ENCODE measurements around the gene ERVFRD-1.
A peak's percentile ranks its signal among the peaks of the same experiment; 100 is the strongest.
"Not testable (repeated sequence)": the region's sequence is repeated elsewhere in the genome, so short reads cannot be mapped to it uniquely, and the experiment has no call there.

ERVFRD-1 gene

DNA sequence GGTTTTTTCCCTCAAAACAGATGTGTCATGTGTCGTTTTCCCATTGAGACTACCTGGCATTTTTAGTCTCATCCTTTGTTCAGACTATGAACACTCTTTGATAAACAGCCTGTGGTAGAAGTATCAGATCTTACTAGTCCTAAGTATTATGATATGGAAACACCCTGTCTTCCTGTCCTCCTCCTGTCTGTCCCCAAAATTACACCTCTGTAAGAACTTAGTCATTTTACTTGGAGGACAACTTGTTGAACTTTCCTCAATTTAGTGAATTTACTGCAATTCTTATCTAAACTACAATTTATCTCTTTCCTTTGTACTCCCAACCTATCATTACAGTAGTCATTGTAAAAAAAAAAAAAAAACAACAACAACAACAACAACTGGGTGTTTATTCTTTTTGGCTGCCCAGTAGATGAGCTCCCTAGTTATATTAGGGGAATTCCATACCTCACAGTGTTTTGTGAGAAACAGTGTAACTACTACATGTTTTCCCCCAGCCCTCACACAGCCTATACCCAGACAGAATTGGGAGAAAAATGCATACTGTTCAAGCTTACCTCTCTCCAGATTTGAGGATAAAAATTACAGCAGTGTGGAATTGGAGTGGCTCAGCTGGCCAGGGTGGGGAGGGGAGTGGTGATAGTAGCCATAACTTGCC, 18.5 kb upstream of the ERVFRD-1 start:
- DNase-seq = no peak

DNA sequence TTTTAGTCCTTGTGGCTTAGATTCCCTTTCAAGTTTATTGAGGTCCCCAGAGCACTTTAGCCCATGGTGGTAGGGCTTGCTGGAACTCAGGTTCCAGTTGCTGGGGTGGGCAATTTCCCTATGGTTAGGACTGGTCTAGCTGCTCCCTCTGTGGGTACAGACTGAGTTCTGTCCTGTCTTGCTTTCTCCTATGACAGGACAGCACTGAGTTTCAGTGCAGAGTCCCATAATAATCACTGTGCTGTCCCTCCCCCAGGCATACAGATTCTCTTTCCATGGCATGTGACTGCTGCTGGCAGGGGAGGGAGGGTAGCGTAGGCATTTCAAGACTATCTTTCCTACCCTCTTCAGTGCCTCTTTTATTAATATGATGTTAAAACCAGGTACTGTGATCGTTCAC, 17.1 kb upstream of the ERVFRD-1 start:
- DNase-seq = peak in 2 of 56 donors; percentile 2 to 8

DNA sequence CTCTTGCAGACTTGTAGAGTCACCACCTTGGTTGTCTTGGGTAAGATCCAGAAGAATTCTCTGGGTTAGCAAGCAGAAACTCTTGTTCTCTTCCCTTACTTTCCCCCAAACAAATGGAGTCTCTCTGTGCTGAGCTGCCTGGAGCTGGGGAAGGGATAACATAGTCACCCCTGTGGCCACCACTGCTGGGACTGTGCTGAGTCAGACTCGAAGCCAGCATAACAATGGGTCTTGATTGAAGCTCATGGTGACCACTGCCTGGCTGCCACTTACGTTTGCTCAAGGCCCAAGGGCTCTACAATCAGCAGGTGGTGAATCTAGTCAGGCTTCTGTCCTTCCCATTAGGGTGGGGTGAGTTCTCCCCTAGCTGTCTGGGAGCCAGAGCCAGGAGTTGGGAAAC, 15.4 kb upstream of the ERVFRD-1 start:
- no peak for DNase-seq

DNA sequence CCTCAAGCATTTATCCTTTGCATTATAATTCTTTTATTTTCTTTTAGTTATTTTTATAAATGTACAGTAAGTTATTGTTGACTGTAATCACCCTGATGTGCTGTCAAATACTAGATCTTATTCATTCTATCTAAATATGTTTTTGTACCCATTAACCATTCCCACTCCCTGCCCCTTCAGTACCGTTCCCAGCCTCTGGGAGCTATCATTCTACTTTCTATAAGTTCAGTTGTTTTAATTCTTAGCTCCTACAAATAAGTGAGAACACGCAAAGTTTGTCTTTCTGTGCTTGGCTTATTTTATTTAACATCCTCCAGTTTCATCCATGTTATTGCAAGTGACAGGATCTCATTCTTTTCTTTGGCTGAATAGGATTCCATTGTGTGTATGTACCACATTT, 12.5 kb upstream of the ERVFRD-1 start:
- no peak for DNase-seq

DNA sequence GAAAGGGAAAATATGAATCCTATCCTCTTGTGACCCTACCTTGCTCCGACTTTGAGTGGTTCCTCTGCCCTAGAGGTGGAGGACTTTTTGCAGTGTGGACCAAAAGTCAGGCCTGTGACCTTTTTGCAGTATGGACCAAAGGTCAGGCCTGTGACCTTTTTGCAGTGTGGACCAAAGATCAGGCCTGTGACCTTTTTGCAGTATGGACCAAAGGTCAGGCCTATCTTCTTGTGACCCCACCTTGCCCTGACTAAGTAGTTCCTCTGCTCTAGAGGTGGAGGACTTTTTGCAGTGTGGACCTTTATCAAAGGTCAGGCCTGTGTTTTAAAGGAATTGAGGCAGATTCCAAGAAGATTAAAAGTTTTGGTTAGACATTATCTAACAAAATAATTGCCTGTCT, 10.9 kb upstream of the ERVFRD-1 start:
- DNase-seq = no peak

DNA sequence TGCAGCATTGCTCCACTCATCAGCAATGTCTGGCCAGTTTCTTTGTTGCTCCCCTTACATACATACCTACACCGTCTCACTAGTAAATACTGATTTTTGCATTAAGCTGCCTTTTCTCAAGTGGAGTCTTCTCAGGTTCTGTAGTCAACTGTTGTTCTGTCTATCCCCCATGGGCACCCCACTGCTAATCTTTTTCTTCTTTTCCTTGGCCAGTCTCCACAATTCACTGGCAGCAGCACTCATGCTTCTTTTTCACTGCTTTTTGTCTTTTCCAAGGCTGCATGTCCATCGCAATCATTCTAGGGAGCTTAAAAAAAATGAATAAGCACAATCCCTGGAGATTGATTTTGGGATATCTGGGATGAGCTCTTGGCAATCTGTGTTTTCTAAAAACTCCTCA, 10.3 kb upstream of the ERVFRD-1 start:
- DNase-seq = no peak

DNA sequence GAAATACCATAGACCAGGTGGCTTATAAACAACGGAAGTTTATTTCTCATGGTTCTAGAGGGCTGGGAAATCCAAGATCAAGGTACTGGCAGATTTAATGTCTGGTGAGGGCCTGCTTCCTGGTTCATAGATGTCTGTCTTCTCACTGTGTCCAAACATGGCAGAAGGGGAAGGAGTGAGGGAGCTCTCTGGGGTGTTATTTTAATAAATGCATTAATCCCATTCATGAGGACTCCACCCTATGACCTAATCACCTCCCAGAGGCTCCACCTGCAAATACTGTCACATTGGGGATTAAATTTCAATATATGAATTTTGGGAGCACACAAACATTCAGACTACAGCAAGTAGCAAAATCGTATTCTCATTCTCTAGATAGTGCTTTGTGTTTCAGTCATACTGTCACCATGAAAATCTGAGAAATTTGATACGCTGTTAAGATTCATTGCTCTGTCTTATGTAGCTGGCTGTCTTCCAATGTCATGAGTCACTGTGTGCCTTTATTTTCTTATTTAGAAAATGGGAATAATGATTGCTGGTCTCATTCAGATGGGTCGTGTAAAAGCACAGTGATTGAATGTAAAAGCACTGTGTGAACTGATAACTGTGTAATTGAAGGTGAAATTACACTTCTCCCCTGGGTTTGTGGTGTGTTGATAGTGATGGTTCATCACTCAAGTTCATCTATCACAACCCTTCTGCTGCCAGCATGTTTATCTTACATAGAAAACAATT, 8.9 kb upstream of the ERVFRD-1 start:
- DNase-seq = no peak

DNA sequence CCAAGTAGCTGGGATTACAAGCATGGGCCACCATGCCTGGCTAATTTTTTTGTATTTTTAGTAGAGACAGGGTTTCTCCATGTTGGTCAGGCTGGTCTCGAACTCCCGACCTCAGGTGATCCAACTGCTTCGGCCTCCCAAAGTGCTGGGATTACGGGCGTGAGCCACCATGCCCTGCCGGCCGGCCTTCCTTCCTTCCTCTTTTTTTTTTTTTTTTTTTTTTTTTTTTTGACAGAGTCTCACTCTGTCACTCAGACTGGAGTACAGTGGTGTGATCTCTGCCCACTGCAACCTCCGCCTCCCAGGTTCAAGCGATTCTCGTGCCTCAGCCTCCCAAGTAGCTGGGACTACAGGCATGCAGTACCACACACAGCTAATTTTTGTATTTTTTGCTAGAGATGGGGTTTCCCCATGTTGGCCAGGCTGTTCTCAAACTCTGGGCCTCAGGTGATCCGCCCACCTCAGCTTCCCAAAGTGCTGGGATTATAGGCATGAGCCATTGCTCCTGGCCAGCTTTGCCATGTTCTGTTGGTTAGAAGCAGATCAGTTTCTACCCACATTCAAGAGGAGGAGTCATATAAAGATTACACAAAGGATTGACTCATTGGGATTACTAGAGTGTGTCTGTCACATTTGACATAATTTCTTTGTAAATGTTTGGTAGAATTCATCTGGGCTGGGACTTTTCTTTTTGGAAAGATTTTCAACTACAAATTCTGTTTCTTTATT, 4.4 kb upstream of the ERVFRD-1 start:
- DNase-seq = not testable (repeated sequence)

DNA sequence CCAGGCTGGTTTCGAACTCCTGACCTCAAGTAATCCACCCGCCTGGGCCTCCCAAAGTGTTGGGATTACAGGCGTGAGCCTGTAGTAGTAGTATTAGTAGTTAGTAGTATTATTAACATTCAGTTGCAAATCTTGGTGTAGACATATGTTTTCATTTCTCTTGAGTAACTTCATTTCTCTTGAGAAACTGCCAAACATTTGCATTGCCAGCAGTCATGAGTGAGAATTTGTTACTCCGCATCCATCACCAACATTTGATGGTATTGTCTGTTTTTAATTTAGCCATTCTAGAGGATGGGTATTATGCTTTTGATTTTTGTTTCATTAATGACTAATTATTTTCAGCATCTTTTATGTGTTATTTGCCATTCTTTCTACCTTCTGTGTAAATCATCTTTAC, 1.5 kb upstream of the ERVFRD-1 start:
- no peak for DNase-seq

DNA sequence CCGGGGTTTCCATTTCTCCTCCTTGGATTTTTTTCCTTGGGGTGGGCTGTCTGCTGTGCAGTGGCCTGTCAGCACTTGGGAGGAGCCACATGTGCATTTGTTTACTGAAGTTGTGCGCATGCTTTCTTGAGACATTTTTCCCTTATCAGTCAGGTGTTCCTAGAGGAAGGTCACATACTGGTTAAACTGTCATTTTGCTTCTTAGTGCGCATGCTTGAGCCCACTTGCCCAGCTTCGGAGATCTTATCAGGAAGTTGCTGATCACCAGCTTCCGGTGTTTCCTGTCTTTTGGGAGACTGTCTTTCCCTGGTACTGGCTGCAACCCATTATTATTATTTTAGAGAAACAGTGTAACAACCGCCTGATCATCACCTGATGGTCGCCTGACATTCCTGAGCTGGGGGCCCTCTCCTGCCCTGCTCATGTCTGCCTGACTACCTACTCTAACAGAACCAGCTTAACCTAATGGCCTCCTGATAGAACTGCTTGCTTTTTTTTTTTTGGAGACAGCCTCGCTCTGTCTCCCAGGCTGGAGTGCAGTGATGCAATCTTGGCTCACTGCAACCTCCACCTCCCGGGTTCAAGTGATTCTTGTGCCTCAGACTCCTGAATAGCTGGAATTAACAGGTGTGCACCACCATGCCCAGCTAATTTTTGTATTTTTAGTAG, 378 bp upstream of the ERVFRD-1 start:
- DNase-seq = no peak

DNA sequence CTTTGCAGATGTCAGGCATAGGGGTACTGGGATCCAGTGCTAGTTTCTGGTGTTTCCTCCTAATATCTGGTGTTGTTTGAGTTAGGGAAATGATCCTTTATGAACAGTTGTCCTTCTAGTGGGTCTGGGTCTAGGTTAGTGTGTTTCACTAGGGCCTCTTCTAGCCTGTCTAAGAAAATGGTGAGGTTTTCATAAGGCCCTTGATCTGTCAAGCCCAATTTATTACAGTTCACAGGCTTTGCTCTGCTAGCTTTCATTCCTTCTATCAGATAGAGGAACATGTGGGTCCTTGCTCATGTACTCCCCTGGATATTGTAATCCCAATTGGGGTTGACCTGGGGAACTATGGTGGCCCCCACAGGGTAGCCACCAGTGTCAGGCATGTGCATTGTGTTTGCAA, 2.8 kb downstream of the ERVFRD-1 start:
- DNase-seq = no peak

DNA sequence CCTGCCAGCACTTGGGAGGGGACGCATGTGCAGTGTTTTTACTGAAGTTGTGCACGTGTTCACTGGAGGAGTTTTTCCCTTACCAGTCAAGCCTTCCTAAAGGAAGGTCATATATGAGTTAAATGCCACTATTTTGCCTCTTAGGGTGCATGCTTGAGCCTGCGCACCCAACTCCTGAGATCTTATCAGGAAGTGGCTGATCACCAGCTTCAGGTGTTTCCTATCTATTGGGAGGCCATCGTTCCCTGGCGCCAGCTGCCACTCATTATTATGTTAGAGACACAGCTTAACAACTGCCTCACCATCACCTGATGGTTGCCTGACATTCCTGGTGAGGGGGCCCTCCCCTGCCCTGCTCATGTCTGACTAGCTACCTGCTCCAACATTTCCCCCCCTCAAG, 8.5 kb downstream of the ERVFRD-1 start:
- DNase-seq = no peak

DNA sequence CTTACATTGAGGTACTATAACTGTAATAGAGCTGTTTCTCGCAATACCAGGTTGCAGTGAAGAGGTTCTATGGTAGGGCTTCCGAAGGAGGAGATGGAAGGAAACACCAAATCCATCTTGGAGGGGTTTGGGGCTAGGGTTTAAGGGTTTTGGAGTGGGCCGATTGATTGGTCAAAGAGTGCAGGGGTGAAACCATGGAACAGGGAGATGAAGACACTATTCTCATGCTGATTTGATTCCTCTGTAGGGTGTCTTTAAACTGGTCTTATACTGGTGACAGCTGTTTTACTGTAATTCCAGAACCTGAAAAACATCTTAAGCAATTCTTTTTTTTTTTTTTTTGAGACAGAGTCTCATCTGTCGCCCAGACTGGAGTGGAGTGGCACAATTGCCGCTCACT, 10.1 kb downstream of the ERVFRD-1 start:
- DNase-seq = no peak

DNA sequence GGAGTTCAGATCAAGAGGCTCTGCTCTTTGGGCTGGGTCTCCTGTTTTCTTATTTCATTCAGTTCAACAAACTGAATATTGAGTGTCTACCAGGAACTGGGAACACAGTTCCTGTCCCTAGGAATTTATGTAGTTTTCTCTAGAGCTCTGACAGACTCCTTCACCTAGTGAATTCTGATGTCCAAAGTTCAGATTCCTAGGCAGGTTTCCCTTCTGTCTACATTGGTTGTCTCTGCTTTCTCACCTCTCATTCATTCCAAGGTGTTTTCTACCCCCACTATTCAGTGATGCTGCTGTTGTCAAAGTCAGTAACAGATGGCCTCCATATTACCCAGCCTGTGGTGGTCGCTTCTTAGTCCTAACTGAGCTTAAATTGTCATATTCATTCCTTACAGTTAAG, 13.5 kb downstream of the ERVFRD-1 start:
- DNase-seq = no peak

DNA sequence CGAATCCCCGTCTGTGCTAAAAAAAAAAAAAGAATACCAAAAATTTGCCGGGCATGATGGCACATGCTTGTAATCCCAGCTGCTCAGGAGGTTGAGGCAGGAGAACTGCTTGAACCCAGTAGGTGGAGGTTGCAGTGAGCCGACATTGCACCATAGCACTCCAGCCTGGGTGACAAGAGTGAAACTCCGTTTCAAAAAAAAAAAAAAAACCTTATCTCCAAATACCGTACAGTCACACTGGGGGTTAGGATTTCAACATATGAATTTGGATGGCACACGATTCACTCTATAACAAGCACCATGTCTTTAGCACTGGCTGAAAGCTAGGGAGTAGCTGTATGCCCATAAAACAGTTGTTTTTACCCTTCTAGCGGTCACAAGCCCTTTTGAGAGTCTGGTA, 14.0 kb downstream of the ERVFRD-1 start:
- DNase-seq = no peak

DNA sequence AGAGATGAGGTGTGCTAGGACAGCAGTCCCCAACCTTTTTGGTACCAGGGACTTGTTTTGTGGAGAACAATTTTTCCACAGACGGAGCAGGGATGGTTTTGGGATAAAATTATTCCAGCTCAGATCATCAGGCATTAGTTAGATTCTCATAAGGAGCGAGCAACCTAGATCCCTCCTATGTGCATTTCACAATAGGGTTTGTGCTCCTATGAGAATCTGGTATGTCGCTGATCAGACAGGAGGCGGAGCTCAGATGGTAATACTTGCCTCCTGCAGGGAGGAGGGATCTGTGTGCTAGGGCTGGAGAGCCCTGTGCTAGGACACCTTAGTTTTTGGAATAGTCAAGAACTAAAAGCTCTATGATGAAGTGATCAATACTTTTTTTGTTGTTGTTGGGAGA, 15.4 kb downstream of the ERVFRD-1 start:
- DNase-seq = peak in 2 of 56 donors; percentile 3 to 4

DNA sequence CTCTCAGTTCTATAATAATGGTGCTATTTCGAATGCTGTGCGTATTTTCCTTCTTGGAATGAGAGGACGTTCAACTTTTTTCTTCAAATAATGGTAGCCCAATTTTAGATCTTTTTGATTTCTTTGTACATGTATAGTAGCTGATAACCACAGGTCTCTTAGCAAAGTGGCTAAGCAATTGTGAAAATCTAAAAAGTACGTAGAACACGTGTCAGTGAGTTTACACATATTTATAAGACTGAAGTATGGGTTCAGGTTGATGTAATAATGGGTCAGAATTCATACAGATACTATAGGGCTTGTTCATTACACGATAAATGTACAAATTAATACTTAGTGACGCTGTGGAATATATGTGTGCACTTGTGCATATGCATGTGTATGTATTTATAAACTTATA, 16.6 kb downstream of the ERVFRD-1 start:
- no peak for DNase-seq

DNA sequence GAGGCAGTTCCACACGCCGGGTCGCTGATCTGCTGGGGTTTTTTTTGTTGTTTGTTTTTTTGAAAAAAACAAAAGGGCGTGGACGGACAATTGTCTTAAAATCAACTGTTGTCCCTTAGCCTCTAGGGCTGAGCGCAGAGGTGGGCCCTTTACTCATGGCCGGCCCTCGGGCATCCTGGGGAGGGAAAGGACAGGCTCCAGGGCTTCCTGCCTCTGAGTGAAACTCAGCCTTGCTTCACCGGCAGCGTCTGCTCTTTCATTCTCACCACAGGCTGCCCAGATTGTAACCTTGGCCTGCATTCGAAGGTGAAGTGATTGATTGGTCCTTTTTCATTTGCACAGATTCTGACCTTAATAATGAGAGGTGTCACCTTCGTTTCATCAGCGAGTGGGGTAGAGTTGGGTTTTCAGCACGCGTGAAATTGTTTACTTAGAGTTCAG, 17.1 kb downstream of the ERVFRD-1 start:
- DNase-seq = peak in 30 of 56 donors; percentile 4 to 60 (median 29)

DNA sequence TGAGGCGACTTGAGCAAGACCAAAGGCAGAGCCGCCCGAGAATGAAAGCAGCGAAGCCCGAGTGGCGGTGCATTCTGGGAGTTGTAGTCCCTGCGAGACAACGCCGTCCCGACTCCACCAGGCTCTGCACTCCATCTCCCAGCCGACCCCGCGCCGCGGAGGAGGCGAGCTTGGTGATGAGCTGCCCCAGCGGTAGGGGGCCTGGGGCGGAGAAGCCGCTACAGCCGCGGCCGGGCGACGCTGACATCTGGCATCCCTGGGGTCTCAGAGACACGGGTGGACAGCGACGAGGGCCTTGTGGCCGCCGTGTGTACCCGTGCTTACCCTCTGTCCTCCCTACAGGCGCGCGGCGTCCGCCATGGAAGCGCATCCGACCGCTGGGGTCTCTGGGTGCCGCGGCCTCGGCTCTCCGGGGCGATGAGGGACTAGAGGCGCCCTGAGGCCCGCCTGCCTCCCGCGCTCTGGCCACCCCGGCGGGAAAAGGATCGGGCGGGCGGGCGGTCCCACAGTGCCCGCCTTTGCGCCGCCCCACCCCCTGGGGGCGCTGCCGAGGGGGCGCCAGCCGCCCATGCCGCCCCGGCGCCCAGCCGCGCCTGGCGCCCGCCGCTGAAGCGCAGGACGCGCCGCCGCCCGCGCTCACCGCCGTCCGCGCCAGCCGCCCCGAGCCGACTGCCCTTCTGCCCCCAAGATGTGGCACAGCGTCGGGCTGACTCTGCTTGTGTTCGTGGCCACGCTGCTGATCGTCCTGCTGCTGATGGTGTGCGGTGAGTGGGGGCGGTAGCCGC, 17.7 kb downstream of the ERVFRD-1 start, which contains the start of gene SMIM13:
TSS of gene SMIM13 (plus strand) at position 209 of the 785 bp plus-strand sequence. CDS start at position 689, 480 bp downstream.
- peak; percentile 52 to 98 (median 95) for DNase-seq

DNA sequence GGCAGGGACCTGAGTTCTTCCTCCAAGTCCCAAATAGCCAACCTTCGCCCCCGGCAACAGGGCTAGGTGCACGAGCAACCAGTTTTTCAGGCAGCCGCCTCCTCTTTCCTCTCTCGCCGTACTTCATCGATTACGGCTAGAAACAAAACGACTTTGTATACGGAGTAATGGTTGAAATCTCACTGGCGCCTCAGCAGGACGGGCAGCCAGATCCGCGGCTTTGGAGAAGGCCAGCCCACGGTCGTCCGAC, 18.2 kb downstream of the ERVFRD-1 start:
- no peak for DNase-seq

DNA sequence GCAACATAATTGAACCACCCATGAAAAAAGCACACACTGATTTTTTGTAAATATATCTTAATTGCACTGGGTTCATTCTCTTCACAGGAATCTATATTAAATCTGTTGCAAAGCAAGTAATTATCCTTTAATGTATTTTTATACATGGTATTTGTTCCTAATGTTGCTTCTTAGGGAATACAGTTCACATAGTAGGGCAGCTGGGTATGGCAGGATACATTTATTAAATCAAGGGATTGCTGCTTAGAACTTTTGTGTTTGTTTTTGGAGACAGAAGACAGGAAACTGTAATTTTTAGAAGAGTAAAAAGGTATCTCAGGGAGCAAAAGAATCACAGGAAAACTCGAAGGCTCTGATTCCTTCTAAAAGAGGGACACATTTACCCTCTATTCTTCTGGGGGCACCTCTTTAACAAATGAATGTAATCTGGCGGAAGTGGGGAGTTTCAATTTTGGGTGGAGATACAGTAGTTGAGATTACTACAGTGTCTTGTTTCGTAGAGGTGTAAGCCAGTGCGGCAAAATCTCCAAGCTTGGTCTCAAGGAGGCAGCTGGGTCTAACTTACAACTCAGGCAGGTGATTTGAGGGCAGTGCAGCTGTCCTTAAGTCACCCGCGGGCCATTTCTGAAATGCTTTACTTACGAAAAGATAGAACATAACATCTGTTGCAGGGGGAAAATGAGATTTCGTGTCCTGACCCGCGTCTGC, 18.7 kb downstream of the ERVFRD-1 start:
- peak in 2 of 56 donors; percentile 34 to 38 for DNase-seq

Measured in amygdala (tissue), 56 donors.